Fibroblast of skin of right quadriceps (primary cell): ENCODE data around the gene EML4.

ENCODE experiments used
- DNase-seq: peaks from one replicate; pipeline ENCODE4 v3.0.0-alpha.2; 2013

Gene EML4

DNA sequence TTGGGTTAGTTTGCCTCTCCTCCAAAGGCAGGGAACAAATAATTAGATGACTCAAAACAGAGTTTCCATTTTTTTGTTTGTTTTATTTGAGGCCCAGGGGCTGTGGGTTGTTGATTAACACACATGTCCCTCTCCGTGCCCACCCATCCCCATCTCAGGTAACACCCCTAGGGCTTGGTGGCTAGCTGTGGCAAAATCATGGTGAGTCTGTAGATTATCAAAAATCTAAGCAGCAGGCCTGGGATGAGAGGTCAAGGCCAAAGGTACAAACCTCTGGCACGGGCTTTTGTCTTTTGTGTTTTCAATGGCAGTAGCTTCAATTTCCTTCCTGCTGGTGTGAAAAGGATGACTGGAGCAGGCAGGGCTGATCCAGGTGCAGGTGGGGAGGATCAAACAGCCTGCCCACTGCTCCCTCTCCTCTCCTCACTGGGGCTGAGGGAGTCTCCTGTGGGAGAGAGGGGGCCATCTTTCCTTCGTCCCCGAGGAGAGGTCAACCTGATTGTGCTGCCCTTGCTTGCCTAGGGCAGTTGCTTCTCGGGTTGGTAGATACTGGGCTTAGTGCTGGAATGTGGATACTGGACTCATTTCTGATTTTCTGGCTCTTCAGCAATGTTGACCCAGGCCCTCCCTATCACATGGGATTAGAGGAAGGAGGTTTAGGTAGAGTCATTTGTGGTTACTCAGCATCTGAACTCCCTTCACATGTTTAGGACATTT lies 31.9 kb upstream of the EML4 start:
- no peak for DNase-seq

DNA sequence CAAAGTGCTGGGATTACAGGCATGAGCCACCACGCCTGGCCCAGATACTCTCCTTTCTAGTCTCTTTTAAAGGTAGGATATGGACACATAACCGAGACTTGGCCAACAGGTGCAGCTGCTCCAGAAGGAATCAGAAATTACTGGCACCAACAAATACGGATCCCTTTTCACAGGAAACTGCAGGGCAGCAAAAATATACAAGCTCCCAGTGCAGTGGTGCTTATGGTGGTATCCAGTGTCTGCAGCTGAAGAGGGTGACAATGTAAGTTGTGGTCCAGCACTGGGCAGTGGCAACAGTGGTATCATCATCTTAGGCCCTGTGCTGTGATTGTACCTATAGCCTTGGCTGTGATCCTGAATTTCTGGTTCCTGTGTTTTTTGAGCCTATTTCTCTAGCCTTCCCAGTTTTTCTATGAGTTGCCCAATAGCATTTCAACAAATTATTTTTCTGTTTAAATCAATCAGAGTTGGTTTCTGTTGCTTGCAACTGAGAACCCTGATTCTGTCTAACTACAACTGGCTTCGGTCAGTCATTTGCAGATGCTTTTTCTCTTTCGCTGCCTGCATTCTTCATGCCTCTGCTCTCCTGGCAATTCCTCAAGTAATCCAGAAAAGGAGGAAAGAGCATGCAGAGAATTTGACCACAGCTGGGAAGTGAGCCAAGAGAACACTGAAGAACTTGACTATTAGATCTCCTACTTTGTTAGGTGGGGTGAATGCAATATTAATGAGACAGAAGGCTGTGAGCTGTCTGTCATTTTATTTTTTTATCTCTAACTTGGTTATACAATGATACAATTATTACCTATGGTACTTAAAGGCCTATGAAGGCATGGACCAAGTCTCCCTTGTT lies 30.8 kb upstream of the EML4 start:
- peak; percentile 100 for DNase-seq

DNA sequence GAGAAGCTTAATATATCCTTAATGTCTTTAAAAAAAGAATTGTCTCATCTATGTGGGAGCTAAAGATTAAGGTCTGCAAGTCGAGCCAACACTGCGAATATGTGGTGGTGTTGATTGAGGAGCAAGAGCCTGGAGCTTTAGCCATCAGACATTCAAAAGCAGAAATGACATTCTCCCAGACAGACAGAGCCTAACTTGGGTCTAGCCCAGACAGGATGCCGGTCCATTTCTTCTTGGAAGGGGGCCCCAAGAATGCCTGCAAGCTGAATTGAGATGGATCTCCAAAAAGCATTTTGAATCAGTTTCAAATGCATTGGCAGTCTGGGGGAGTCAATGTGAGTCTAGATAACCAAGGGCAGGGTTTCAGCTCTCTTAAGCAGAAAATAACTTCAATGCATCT lies 30.1 kb upstream of the EML4 start:
- DNase-seq: peak; percentile 17

DNA sequence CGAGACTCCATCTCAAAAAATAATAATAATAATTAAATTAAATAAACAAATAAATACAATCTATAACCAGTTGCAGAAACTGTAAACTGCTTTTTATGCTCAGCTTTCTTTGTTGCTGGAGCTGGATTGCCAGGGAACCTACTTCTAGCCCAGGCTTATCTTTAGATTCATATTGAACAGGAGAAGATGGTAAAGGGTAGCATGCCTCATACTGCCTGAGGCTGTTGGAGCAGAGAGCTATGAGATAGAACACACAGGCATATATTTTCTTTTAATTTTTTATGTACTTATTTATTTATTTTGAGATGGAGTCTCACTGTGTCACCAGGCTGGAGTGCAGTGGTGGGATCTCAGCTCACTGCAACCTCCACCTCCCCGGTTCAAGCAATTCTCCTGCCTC lies 28.7 kb upstream of the EML4 start:
- DNase-seq: no peak

DNA sequence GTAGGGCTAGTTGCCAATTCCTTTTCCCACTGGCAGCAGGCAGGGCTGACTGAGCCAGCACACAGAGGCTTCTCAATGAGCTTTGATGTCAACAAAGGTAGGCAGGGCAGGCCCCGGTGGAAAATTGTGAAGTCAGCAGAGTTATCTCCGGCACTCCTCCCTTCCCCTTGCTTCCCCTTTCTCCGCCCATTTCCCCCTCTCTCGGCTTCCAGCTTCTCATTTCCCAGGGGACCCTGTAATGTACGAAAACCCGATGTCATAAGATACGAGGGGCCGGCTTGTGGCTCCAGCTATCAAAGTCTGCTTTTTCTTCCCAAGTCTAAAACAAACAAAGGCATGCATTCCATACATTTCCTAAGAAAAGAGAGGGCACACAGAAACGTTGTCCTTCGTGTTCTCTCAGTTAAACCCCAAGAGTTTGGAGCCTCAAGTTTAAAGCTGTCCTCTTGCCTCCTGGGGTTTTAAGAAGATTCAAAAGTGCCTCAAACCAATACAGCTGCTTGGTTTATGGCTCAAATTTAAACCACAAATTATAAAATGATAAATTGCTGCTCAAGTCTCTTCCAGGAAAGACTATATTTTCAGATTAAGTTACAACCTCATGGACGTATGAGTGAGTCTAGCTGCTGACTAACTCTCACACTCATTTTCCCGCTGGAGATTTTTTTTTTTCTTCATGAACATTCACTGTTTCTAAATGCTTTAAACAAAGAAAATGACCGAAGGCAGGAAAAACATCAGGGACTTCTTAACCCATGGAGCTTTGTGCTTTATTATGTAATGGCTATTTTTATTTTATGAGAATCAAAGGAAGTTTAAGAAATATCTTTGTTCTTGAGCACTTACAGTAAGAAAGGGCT lies 27.2 kb upstream of the EML4 start:
- DNase-seq: peak; percentile 99

DNA sequence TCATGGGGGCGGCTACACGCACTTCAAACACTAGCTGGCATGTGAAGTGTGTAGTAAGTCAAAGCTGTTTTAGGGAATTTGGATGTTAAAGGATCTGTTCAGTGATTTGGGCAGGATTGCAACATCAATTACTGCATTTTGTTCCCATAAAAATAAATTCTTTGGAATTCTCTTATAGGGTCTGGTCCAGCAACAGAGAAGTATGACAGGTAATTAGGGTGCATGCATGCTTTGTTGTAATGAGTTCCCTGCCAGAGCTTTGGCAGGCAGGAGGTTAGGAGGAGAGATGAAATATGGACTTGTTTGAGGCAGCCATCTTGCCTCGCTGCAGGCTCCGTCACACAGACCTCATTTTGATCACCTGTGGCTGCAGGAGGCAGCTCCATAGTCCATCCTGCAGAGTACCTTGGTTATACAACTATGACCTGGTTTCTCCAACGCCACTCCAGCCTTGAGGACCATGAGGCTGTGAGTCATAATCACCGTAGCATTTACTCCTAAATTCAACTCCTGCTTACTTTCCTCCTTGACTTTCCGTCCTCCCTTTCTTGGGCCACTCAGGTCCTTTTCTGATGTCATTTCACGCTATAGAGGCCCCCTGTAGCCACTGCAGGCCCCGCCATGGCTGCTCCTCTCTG lies 26.5 kb upstream of the EML4 start:
- DNase-seq: no peak

DNA sequence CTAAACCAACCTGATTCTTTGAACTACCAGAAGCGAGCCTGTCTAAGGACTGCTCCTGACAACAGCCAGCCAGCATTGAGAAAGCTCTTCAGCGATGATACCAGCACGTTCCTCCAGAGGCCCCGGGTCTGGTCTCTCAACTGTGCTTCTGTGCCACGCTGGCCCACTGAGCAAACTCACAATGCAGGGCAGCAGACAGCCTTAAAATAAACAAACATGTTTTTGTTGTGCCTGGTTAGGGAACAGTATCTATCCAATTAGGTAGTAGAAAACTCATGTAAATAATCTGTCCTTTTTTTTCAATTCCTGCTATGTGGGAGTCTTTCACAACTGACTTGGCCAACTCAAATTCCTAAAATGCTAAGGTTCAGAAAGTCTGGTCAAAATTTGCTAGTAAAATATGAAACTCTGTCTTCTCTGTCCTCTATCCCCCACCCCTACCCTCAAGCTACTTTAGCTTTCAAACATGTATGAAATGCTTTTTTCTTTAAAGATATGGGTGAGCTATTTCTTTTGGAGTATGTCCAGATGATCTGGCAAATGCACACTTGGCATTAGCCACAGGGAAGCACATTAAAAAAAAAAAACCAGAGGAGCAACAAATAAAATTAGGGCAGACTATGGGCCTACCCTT lies 21.4 kb upstream of the EML4 start:
- DNase-seq: peak; percentile 79

DNA sequence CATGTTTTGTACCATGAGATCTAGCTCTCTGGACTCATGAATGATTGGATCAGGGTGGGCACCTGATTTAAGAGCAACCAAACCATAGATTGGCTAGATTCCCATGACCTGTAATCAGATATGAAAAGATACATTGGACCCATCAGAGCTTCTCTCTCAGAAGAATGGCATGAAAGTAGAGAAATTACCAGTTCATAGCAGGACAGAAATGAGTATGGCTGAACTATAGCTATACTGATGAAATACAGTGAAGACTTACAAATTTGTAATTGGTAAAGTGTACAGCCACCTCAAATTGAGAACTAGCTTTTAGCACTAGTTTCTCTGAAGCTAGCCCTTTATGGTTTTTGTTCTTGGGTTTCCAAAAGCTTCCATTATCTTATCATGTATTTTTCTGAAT lies 19.0 kb upstream of the EML4 start:
- DNase-seq: no peak

DNA sequence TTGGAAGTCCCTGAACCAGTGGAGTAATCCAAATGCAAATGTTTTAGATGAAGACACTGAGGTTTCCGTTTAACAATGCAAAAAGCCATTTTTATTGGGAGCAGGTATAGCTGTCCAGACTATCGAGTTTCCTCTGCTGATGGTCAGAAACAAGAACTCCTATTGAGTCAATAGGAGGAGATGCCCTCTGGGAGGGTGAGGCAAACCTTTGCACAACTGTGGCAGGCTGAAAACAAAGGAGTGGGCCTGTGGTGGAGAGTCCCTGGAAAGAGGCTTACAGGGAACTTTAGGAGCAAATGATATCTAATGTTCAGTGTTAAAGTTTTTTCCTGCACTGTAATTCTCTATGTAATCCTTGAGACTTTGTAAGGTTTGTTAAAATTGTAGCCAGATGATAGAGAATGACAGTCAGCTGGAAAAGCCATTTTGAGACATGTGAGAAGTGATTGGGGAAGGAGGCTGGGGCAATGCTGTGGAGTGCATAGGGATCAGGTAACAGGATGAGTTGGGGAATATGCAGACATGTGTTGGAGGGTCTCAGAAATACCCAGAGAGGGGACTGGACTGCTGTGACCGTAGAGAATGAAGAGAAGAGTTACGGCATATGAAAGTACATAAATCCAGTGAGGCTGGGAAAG lies 15.1 kb upstream of the EML4 start:
- no peak for DNase-seq

DNA sequence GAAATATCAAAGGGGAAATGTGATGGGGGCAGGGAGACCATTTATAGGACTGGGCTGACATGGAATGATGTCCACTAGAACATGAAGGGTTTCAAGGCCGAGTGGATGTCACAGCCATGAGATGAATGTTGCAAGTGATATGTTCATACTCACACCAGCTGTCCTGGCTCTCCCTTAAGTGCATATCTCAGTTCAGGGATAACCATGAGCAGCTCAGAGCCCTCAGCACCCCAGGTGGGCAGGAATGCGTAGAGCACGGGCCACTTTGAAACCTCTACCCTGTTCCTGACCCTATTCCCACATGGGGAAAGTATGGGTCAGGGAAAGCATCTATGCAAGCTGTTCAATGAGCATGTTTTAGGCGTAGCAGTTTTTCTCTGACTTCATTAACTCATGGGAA lies 12.4 kb upstream of the EML4 start:
- DNase-seq: no peak

DNA sequence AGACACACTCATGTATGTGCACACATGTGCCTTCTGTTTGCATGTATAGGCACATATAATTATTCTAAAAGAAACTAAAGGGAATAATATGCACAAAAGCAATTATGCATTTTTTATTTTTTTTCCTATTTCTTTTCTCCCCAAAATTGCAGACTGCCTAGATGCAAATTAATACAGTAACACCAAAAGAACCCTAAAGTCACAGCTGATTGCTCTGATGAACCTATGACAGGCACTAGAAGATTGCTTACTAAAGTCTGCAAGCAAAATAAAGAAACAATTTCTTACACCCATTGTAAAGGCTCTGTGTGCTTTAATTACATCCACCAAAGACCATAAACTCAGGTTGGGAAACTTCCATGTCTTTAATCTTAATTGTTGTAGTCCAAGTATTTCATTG lies 7.7 kb upstream of the EML4 start:
- DNase-seq: no peak

DNA sequence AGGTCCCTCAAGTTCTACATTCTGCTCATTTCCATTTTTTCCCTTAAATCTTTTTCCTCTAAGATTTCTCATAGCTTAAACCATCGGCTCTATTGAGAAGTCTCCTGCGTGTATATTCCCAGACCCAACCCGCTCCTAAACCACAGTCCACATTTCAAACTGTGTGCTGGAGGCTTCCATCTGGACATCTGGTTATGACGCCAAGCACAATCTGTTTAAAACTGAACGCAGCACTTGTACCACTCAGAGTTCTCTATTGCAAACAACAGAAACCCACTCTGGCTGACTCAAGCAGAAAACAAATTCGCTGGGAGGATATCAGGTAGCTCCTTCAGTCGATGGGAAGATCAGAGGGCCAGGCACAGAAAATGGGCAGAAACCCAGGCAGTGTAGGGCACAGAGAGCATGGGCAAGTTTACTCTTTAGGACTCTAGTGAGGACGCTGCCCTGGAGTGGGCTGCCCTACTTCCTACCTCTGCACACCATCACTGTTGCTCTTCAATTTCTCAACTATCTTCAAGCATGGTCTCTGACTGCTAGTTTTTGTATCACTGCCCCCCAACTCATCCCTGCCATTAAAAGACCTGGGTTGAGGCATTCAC lies 5.6 kb upstream of the EML4 start:
- DNase-seq: peak; percentile 26

DNA sequence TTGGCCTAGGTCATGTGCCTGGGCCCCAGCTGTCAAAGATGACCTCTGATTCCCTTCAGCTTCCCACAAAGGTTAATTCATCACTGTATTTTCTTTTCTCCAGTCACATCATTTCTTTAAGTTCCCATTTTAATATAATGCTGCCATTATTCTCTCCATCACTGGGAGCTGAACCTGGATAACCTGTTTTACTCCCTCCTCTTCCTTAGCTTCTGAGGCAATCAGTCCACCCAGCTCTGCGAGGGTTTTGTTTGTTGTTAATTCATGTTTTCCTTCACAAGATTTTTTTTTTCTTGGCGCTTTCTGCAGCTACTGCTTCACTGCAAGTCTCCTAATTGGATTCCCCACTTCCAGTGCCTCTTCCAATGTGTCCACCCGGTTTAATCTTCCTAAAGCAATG lies 5.1 kb upstream of the EML4 start:
- DNase-seq: no peak

DNA sequence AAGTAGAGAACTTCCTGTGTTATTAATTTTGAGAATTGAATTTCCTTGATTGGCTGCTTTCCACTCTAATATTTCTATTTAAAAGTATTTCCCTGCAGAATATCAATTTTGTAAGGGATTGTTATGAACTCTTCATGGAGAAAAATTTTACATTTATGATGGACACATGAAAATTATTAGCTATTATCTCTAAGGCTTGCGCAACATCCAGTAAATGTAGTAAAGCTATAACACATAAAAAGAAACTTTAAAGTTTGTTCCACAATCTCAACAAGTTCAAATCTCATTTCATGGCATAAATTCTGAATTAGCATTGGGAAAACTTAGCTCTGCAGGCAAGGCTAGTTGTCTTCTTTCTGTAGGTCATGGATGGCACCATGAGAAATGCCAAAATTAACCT lies 4.2 kb upstream of the EML4 start:
- no peak for DNase-seq

DNA sequence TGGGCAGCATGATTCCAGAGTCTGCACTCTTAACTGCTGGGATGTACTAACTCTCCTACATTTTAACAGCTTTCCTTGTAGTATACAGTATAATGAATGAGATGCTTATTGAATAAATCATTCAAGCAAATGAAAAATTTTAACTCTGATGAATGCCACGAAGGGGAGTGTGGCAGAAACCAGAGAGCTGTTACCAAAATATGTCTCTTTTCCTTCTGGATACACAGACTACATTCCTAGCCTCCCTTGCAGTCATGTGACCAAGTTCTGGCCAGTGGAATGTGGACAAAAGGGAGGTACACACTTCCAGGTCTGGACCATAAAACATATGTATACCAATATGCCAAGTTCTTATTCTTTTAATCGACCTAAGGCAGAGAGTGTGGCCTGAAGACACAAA lies 1.7 kb upstream of the EML4 start:
- DNase-seq: no peak

DNA sequence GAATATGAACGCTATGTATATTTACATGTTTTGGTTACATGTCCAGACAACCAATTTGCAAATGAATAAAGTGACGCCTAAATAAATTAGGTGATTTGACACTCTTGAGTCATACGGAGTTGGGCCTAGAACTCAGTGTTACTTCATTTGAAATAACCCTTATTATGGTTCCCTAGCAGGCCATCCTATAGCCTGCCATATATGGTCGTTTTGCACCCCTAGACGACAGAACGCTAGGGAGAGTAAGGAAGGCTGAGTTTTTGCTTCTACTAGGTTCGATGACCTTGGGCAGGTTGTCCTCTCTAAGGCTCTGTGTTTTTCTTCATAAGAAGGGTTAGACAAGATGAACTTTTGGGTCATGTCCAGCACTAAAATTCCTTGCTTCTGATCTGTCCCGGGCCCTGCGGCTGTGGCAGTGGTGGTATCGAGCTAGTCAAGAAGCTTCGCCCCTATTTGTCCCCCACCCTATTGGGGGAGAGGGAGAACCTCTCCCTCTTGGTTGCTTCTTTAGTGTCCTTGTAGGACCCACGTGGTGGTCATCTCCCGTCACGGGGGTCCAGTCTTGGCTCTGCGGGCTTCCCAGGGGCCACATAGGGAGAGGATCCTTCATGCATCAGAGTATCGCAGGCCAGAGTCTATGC lies 574 bp upstream of the EML4 start:
- DNase-seq: no peak

DNA sequence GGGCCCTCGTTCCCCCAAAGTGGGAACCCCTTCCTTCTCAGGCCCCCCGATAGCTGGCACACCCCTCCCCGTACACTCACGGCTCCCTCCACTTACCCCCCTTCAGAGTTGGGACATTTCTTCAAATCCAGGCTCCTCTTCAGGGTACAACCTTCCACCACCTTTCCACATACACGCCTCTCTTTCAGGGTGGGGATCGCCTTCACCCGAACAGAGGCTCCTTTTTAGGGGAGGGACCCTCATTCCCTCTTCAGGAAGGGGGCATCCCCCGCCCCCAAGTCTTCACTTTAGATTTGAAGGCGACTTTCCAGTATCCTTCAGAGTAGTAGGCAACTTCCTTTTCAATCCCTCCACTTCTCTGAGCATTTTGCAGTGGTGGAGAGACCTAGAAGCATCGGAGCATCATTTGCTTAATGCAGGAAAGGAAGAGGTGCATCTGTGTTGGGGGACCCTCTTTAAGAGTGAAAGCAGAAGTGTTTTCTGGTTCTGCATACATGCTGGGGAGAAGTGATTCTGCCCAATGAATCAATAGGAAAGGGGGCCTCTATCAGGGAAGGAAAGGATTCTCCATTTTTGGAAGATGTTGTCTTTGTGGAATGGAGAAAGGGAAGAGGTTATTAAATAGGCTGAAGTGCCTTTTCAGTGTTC lies 845 bp downstream of the EML4 start:
- no peak for DNase-seq

DNA sequence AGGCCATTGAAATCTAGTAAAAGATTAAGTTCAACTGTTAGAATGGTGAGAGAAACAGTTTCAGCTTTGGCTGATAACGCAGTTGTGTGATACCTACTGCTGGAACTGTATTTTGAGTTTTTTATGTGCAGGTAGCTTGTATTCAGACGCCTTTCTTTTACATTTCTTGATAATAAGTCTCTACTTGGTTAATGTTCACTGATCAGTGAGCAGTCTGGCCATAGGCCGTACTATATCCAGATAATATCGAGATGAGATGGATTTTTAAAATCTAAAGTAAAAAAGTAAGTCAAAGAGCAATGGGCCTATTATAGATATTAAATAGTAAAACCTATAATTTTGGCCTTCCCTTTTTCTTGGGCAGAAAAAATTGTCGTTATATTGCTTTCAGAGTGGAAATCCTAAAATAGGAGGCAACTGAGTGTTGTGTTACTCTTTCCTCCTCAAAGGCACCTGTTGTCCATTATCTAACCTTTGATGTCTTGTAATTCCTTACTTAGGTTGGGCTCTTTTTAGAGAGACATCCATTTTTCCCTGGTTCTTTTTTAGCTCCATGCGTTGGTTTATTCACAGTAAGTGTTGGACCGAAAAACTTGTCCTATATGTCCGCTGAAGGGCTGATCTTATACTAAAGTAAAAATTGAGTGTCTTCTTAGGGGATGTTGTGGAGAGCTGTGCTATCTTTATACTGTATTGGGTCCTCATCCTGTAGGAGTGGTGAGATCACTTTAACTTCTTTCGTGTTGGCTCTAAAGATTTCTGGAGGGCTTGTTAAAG lies 1.7 kb downstream of the EML4 start:
- no peak for DNase-seq

DNA sequence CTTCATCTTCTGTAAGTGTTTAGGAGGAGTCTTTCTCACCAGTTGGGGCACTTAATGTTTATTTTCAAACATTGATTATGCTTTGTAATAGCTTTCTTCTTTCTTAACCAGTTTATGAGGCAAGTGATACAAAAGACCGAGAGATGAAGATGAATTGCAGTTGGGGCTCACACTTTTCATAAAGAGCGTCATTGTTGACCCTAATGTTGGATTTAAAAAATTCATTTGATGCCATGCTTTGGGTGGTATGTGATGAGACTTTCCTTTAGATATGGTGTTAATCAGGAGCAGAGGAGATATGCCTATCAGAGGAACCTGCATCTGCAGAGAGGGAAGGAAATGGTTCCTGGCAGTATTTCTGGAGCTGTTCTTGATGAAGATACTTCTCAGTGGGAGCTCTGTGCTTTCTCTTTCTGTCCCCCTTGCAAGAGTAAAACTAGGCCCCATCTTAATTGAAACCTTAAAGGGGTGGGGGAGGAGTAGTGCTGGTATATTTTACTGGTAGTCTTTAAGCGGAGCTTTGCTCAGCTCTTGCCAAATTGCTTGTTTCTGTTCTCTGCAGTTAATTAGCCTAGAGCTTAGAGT lies 2.3 kb downstream of the EML4 start:
- peak; percentile 76 for DNase-seq
